Measurements from ENCODE around the gene RNF141. TPM values are rescaled to one million over a fixed set of nuclear protein-coding genes. Genes with fewer than 3 reads are reported as not detected.

The RNF141 gene
- total and polyA plus RNA-seq, 2 experiments from 2014 or later = 35.9 to 46.9 TPM

GRCh38 chr11:10494636-10495463 lies 46.1 kb downstream of the RNF141 start:
- WGBS, 2 experiments (ENCODE audit: low coverage in 1 of 2, low lambda C conversion rate in 2 of 2, missing lambda C conversion rate in 2 of 2) = 97 to 98% methylated on average over 14 of the region's 14 CpGs
- Histone ChIP-seq H3K4me2 (ENCODE audit: unreplicated experiment) (no peak overlapping the region), H3K4me3 (no peak overlapping the region), H3K4me1 (ENCODE audit: insufficient read depth) (peaks cover 19% of the 10 kb centered on the region), H3K27ac (no peak overlapping the region), H3K9me2 (ENCODE audit: insufficient read depth) (no peaks in the 10 kb centered on the region), H3K27me3 (replicated peaks; ENCODE audit: insufficient read depth) (no peaks in the 10 kb centered on the region), H3K79me2 (ENCODE audit: insufficient read depth) (no peaks in the 10 kb centered on the region), H2AFZ (no peak overlapping the region), H3K9ac (no peak overlapping the region), H4K20me1 (ENCODE audit: insufficient read depth) (no peaks in the 10 kb centered on the region), H3K36me3 (ENCODE audit: low read depth) (no peaks in the 10 kb centered on the region; the same call in 1 of the 2 replicates), H3K9me3 (ENCODE audit: low read depth) (no peaks in the 10 kb centered on the region), H3F3A (ENCODE audit: insufficient read depth) (peaks cover 27% of the 10 kb centered on the region)
- DNase-seq = no peak
- TF ChIP-seq EZH2 (IDR thresholded peaks at IDR 0.05; ENCODE audit: insufficient read depth, poor library complexity, severe bottlenecking) = no peak
- TF ChIP-seq EZH2phosphoT487 (IDR thresholded peaks at IDR 0.05; ENCODE audit: insufficient read depth, low read depth) = no peak
- in situ Hi-C loops (cut with MboI) = loop anchor here (5.0 kb wide), 1 partner anchor 48 kb away; no protein-coding TSS in a partner anchor

- no peak for TF ChIP-seq EZH2phosphoT487 (IDR thresholded peaks at IDR 0.05; ENCODE audit: insufficient read depth, low read depth)
- no peak for TF ChIP-seq EZH2 (IDR thresholded peaks at IDR 0.05; ENCODE audit: insufficient read depth, poor library complexity, severe bottlenecking)
- Histone ChIP-seq H3K79me2 (ENCODE audit: insufficient read depth) (no peaks in the 10 kb centered on the region), H3K4me1 (ENCODE audit: insufficient read depth) (peaks cover 20% of the 10 kb centered on the region), H3K9me2 (ENCODE audit: insufficient read depth) (no peaks in the 10 kb centered on the region), H3K27ac (no peak overlapping the region), H3K27me3 (replicated peaks; ENCODE audit: insufficient read depth) (no peaks in the 10 kb centered on the region), H2AFZ (no peak overlapping the region), H3K9me3 (ENCODE audit: low read depth) (no peaks in the 10 kb centered on the region), H3K4me2 (ENCODE audit: unreplicated experiment) (no peak overlapping the region), H3K36me3 (ENCODE audit: low read depth) (no peaks in the 10 kb centered on the region; the same call in 1 of the 2 replicates), H4K20me1 (ENCODE audit: insufficient read depth) (no peaks in the 10 kb centered on the region), H3F3A (ENCODE audit: insufficient read depth) (peaks cover 30% of the 10 kb centered on the region), H3K9ac (no peak overlapping the region), H3K4me3 (no peak overlapping the region)
- DNase-seq = no peak
- 95 to 97% methylated on average over 18 of the region's 18 CpGs for WGBS, 2 experiments (ENCODE audit: low coverage in 1 of 2, low lambda C conversion rate in 2 of 2, missing lambda C conversion rate in 2 of 2)
- in situ Hi-C loops (cut with MboI) = no loop called here
Measured at GRCh38 chr11:10493041-10493663, 47.8 kb downstream of the RNF141 start.

- no peak overlapping the region for H3K4me3 ChIP-seq
- no peak for DNase-seq
- 84 to 87% methylated on average over 2 of the region's 2 CpGs for WGBS, 2 experiments (ENCODE audit: low coverage in 1 of 2, low lambda C conversion rate in 2 of 2, missing lambda C conversion rate in 2 of 2)
- H3K79me2 ChIP-seq (ENCODE audit: insufficient read depth) = no peaks in the 10 kb centered on the region
- TF ChIP-seq EZH2 (IDR thresholded peaks at IDR 0.05; ENCODE audit: insufficient read depth, poor library complexity, severe bottlenecking) (no peak), EZH2phosphoT487 (IDR thresholded peaks at IDR 0.05; ENCODE audit: insufficient read depth, low read depth) (no peak)
- no peaks in the 10 kb centered on the region for H3K9me3 ChIP-seq (ENCODE audit: low read depth)
- H3K9me2 ChIP-seq (ENCODE audit: insufficient read depth) = no peaks in the 10 kb centered on the region
- no peak overlapping the region for H2AFZ ChIP-seq
- no peak overlapping the region for H3K27ac ChIP-seq
- H3K4me2 ChIP-seq (ENCODE audit: unreplicated experiment) = no peak overlapping the region
- H3K9ac ChIP-seq = no peak overlapping the region
- H3K36me3 ChIP-seq (ENCODE audit: low read depth) = no peaks in the 10 kb centered on the region; the same call in 1 of the 2 replicates
- H3K27me3 ChIP-seq (replicated peaks; ENCODE audit: insufficient read depth) = no peaks in the 10 kb centered on the region
- peaks cover 30% of the 10 kb centered on the region for H3F3A ChIP-seq (ENCODE audit: insufficient read depth)
- H4K20me1 ChIP-seq (ENCODE audit: insufficient read depth) = no peaks in the 10 kb centered on the region
- peaks cover 20% of the 10 kb centered on the region for H3K4me1 ChIP-seq (ENCODE audit: insufficient read depth)
- in situ Hi-C loops (cut with MboI) = no loop called here
Measured at GRCh38 chr11:10492084-10492483, 48.9 kb downstream of the RNF141 start.

GRCh38 chr11:10490398-10491241 lies 50.4 kb downstream of the RNF141 start:
- Histone ChIP-seq H3K4me1 (ENCODE audit: insufficient read depth) (peaks cover 20% of the 10 kb centered on the region), H3F3A (ENCODE audit: insufficient read depth) (peaks cover 30% of the 10 kb centered on the region), H3K79me2 (ENCODE audit: insufficient read depth) (no peaks in the 10 kb centered on the region), H2AFZ (0 out of 2 replicates have a peak overlapping the region, but pooled peaks have one; percentile 31), H3K4me3 (no peak overlapping the region), H3K36me3 (ENCODE audit: low read depth) (no peaks in the 10 kb centered on the region), H3K9me3 (ENCODE audit: low read depth) (no peaks in the 10 kb centered on the region), H3K27ac (peak overlapping the region; percentile 88), H4K20me1 (ENCODE audit: insufficient read depth) (no peaks in the 10 kb centered on the region), H3K4me2 (ENCODE audit: unreplicated experiment) (peak overlapping the region; percentile 57), H3K27me3 (replicated peaks; ENCODE audit: insufficient read depth) (no peaks in the 10 kb centered on the region), H3K9ac (peak overlapping the region; percentile 39), H3K9me2 (ENCODE audit: insufficient read depth) (no peaks in the 10 kb centered on the region)
- WGBS, 2 experiments (ENCODE audit: low coverage in 1 of 2, low lambda C conversion rate in 2 of 2, missing lambda C conversion rate in 2 of 2) = 12 to 18% methylated on average over 8 to 13 of the region's 13 CpGs
- DNase-seq = peak; percentile 97
- in situ Hi-C loops (cut with MboI) = no loop called here
- TF ChIP-seq EZH2 (IDR thresholded peaks at IDR 0.05; ENCODE audit: insufficient read depth, poor library complexity, severe bottlenecking) = no peak
- TF ChIP-seq EZH2phosphoT487 (IDR thresholded peaks at IDR 0.05; ENCODE audit: insufficient read depth, low read depth) = 0 out of 2 replicates have a peak, but pooled peaks have one; percentile 50

Measured in GM23248 (cell line).